Liver (tissue), 9 donors: Measurements from ENCODE around the gene B3GAT1. TPM values are rescaled to one million over a fixed set of nuclear protein-coding genes. Genes with fewer than 3 reads are reported as not detected.

ENCODE experiments used
- DNase-seq: peaks from one replicate; pipeline ENCODE4 v3.0.0-alpha.2; 2017; ENCODE audit warnings: low spot score
- H3K27ac ChIP-seq, 2 donors: one replicate each; pipeline ENCODE4 v1.7.0; 2013; ENCODE audit warnings: inconsistent platforms in 2 of 2, low read length in 2 of 2, control low read depth in 1 of 2, low read depth in 1 of 2, mild to moderate bottlenecking in 1 of 2
- H3K27me3 ChIP-seq, 4 donors: one replicate each; pipeline versions ENCODE4 v1.6.1 to v1.7.0; 2013; ENCODE audit warnings: low read length in 3 of 4, inconsistent platforms in 1 of 4, mild to moderate bottlenecking in 1 of 4, moderate library complexity in 1 of 4; ENCODE audit not compliant: control insufficient read depth in 4 of 4, insufficient read depth in 4 of 4
- H3K36me3 ChIP-seq, 4 donors: one replicate each; pipeline versions ENCODE4 v1.6.1 to v1.7.0; 2013; ENCODE audit warnings: low read length in 3 of 4, mild to moderate bottlenecking in 3 of 4, low read depth in 1 of 4, moderate library complexity in 1 of 4; ENCODE audit not compliant: control insufficient read depth in 4 of 4, insufficient read depth in 3 of 4
- H3K4me1 ChIP-seq, 4 donors: one replicate each; pipeline versions ENCODE4 v1.6.1 to v1.7.0; 2013; ENCODE audit warnings: low read length in 3 of 4, mild to moderate bottlenecking in 3 of 4, moderate library complexity in 1 of 4; ENCODE audit not compliant: control insufficient read depth in 4 of 4, insufficient read depth in 4 of 4
- H3K4me3 ChIP-seq, 3 donors: one replicate each; pipeline versions ENCODE4 v1.6.1 to v1.7.0; 2013; ENCODE audit warnings: low read length in 3 of 3, control low read depth in 1 of 3, low read depth in 1 of 3, mild to moderate bottlenecking in 1 of 3
- H3K9ac ChIP-seq, 2 donors: one replicate each; pipeline ENCODE4 v1.7.0; 2013; ENCODE audit warnings: low read length in 2 of 2, mild to moderate bottlenecking in 2 of 2, moderate library complexity in 2 of 2, control low read depth in 1 of 2, low read depth in 1 of 2
- H3K9me3 ChIP-seq, 4 donors: one replicate each; pipeline versions ENCODE4 v1.6.1 to v1.7.0; 2013; ENCODE audit warnings: low read length in 3 of 4; ENCODE audit not compliant: control insufficient read depth in 4 of 4
- ATF3 ChIP-seq: IDR thresholded peaks from 2 replicates; pipeline ENCODE4 v1.6.1; 2016; ENCODE audit warnings: antibody characterized with exemption
- CTCF ChIP-seq: fragments of 150-350 bp; IDR thresholded peaks from 2 replicates; pipeline ENCODE4 v1.5.1; 2017; ENCODE audit warnings: improper control_type of control experiment, low read depth, low read length; ENCODE audit not compliant: missing input control
- EGR1 ChIP-seq, 2 donors: IDR thresholded peaks; 2 replicates each; pipeline ENCODE4 v1.6.1; 2016 to 2018; ENCODE audit warnings: antibody characterized with exemption in 2 of 2, low read depth in 2 of 2
- FOXA1 ChIP-seq: IDR thresholded peaks from 2 replicates; pipeline ENCODE4 v1.6.1; 2016; ENCODE audit warnings: antibody characterized with exemption
- FOXA2 ChIP-seq: IDR thresholded peaks from 2 replicates; pipeline ENCODE4 v1.6.1; 2016; ENCODE audit warnings: antibody characterized with exemption
- GABPA ChIP-seq, 2 donors: IDR thresholded peaks in 1 of 2; conservative IDR thresholded peaks in 1 of 2; 2 replicates each; pipeline ENCODE4 v1.6.1; 2016; ENCODE audit warnings: antibody characterized with exemption in 2 of 2, mild to moderate bottlenecking in 1 of 2, moderate library complexity in 1 of 2
- HNF4A ChIP-seq, 2 donors: conservative IDR thresholded peaks; 2 replicates each; pipeline ENCODE4 v1.6.1; 2016; ENCODE audit warnings: antibody characterized with exemption in 2 of 2, mild to moderate bottlenecking in 2 of 2
- HNF4G ChIP-seq: IDR thresholded peaks from 2 replicates; pipeline ENCODE4 v1.6.1; 2016; ENCODE audit warnings: antibody characterized with exemption
- JUND ChIP-seq, 2 donors: IDR thresholded peaks; 2 replicates each; pipeline ENCODE4 v1.6.1; 2016; ENCODE audit warnings: antibody characterized with exemption in 2 of 2
- MAX ChIP-seq: IDR thresholded peaks from 2 replicates; pipeline ENCODE4 v1.6.1; 2016; ENCODE audit warnings: antibody characterized with exemption
- NR2F2 ChIP-seq: IDR thresholded peaks from 2 replicates; pipeline ENCODE4 v1.6.1; 2016; ENCODE audit warnings: antibody characterized with exemption
- RAD21 ChIP-seq, 2 donors: IDR thresholded peaks; 2 replicates each; pipeline ENCODE4 v1.6.1; 2016; ENCODE audit warnings: antibody characterized with exemption in 2 of 2, mild to moderate bottlenecking in 2 of 2
- REST ChIP-seq: IDR thresholded peaks from 2 replicates; pipeline ENCODE4 v1.6.1; 2016; ENCODE audit warnings: antibody characterized with exemption, mild to moderate bottlenecking
- RXRA ChIP-seq, 2 donors: IDR thresholded peaks; 2 replicates each; pipeline ENCODE4 v1.6.1; 2017 to 2018; ENCODE audit warnings: antibody characterized with exemption in 2 of 2, mild to moderate bottlenecking in 1 of 2
- SP1 ChIP-seq: IDR thresholded peaks from 2 replicates; pipeline ENCODE4 v1.6.1; 2018; ENCODE audit warnings: antibody characterized with exemption, mild to moderate bottlenecking
- TAF1 ChIP-seq: conservative IDR thresholded peaks from 2 replicates; pipeline ENCODE4 v1.6.1; 2016; ENCODE audit warnings: antibody characterized with exemption, mild to moderate bottlenecking
- YY1 ChIP-seq: IDR thresholded peaks from 2 replicates; pipeline ENCODE4 v1.6.1; 2016; ENCODE audit warnings: antibody characterized with exemption, mild to moderate bottlenecking
- ZBTB33 ChIP-seq: IDR thresholded peaks from 2 replicates; pipeline ENCODE4 v1.6.1; 2016; ENCODE audit warnings: antibody characterized with exemption
- WGBS: extraction: QIAGEN DNeasy Blood & Tissue Kit; methylation state at CpG from one replicate; pipeline ENCODE4 v1.1.7; 2013; 5-methylcytosine and 5-hydroxymethylcytosine counted together
- polyA plus RNA-seq, 2 donors: library from polyadenylated mRNA; stranded (reverse) in 1 of 2; unstranded in 1 of 2; fragments of 200-250 nt in 1 of 2; fragments of >200 nt in 1 of 2; fragmentation: Nextera tagmentation in 1 of 2; extraction: Ambion mirVana in 1 of 2; gene quantifications; one replicate each; pipeline versions ENCODE4 v1.2.1 to v1.2.3, GENCODE V29; 2013 to 2015
- total RNA-seq, 2 donors: library from RNA; depleted of rRNA; stranded (reverse); fragments of >200 nt; gene quantifications; one replicate each; pipeline ENCODE4 v1.2.3, GENCODE V29; 2014
- donor health status: healthy.
- donor health status: healthy.
- donor health status: healthy.
- donor health status: healthy.
- donor health status: healthy.

B3GAT1 gene
- total and polyA plus RNA-seq, 4 donors: 0.13 to 6.6 (median 0.25) TPM; not detected in 1

- H3K36me3 ChIP-seq: no peaks in the 10 kb centered on the region
- H3K27me3 ChIP-seq: no peaks in the 10 kb centered on the region
- no peak for TF ChIP-seq ATF3
- TF ChIP-seq HNF4A (conservative IDR thresholded peaks at IDR 0.05): no peak
- TF ChIP-seq FOXA1: no peak
- no peak for TF ChIP-seq FOXA2
- TF ChIP-seq YY1: no peak
- no peak for TF ChIP-seq RAD21 (IDR thresholded peaks at IDR 0.05)
- no peak for TF ChIP-seq NR2F2
- TF ChIP-seq CTCF: no peak
- no peak for TF ChIP-seq GABPA (IDR thresholded peaks at IDR 0.05 in 1 of 2, conservative IDR thresholded peaks at IDR 0.05 in 1 of 2)
- TF ChIP-seq ZBTB33: no peak
- H3K4me1 ChIP-seq: no peaks in the 10 kb centered on the region
- H3K27ac ChIP-seq: no peak overlapping the region
- 82% methylated on average over 3 of the region's 3 CpGs for WGBS
- no peaks in the 10 kb centered on the region for H3K9me3 ChIP-seq
- no peak overlapping the region for H3K4me3 ChIP-seq
- no peak for DNase-seq
- no peak overlapping the region for H3K9ac ChIP-seq
Observed at GRCh38 chr11:134433251-134433650, 21.2 kb upstream of the B3GAT1 start.

- no peaks in the 10 kb centered on the region for H3K4me1 ChIP-seq
- TF ChIP-seq CTCF (no peak), ATF3 (no peak), ZBTB33 (no peak), HNF4A (conservative IDR thresholded peaks at IDR 0.05) (no peak), REST (no peak), EGR1 (IDR thresholded peaks at IDR 0.05; ENCODE audit: low read depth in 2 of 2) (no peak), RAD21 (IDR thresholded peaks at IDR 0.05) (no peak), MAX (no peak), SP1 (no peak), NR2F2 (no peak), TAF1 (no peak), YY1 (no peak), FOXA1 (no peak), HNF4G (no peak), JUND (IDR thresholded peaks at IDR 0.05) (no peak), GABPA (IDR thresholded peaks at IDR 0.05 in 1 of 2, conservative IDR thresholded peaks at IDR 0.05 in 1 of 2) (no peak), FOXA2 (no peak), RXRA (IDR thresholded peaks at IDR 0.05) (no peak)
- 52% methylated on average over 2 of the region's 2 CpGs for WGBS
Observed at GRCh38 chr11:134432776-134433175, 20.7 kb upstream of the B3GAT1 start.

More at GRCh38 chr11:134432776-134433175, 20.7 kb upstream of the B3GAT1 start:
- Histone ChIP-seq H3K9ac (no peak overlapping the region), H3K9me3 (no peaks in the 10 kb centered on the region), H3K4me3 (no peak overlapping the region), H3K36me3 (no peaks in the 10 kb centered on the region), H3K27ac (no peak overlapping the region), H3K27me3 (no peaks in the 10 kb centered on the region)
- DNase-seq: no peak
